Measurements from ENCODE around the gene EVI2B.
A peak's percentile ranks its signal among the peaks of the same experiment; 100 is the strongest.

EVI2B gene

DNA sequence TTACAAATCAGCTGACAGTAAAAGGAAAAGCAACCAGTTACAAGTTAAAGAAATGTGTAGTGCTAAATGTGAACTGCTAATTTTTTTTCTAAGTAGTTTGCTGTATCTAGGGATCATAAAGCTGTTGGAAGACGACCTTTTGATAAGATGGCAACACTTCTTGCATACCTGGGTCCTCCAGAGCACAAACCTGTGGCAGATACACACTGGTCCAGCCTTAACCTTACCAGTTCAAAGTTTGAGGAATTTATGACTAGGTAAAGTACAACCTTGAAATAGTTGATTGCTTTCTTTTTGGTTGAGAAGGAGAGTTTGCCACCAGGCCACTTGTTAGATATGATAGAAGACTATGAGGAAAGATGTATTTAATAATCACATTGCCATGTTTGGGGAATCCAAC is 52.3 kb downstream of the EVI2B start:
- H3K36me3 ChIP-seq (ENCODE audit: control insufficient read depth, low read length) = peaks cover 54% of the 10 kb centered on the region
- H3K9me2 ChIP-seq (replicated peaks; ENCODE audit: control insufficient read depth, low read length) = no peaks in the 10 kb centered on the region
- H3K4me3 ChIP-seq (ENCODE audit: low read length) = no peak overlapping the region
- H3K27me3 ChIP-seq (ENCODE audit: control insufficient read depth, low read length) = no peaks in the 10 kb centered on the region
- no peaks in the 10 kb centered on the region for H4K20me1 ChIP-seq (ENCODE audit: control insufficient read depth, insufficient read depth, low read depth, low read length)
- H3K9me3 ChIP-seq (ENCODE audit: control insufficient read depth, insufficient read depth, low read length) = no peaks in the 10 kb centered on the region
- peaks cover 5% of the 10 kb centered on the region for H3K4me1 ChIP-seq (ENCODE audit: control insufficient read depth, low read length)
- no peak overlapping the region for H3K27ac ChIP-seq (ENCODE audit: low read depth, low read length)
- no peaks in the 10 kb centered on the region for H3K79me2 ChIP-seq (ENCODE audit: control insufficient read depth, low read length)
- TF ChIP-seq, protein P1, sequence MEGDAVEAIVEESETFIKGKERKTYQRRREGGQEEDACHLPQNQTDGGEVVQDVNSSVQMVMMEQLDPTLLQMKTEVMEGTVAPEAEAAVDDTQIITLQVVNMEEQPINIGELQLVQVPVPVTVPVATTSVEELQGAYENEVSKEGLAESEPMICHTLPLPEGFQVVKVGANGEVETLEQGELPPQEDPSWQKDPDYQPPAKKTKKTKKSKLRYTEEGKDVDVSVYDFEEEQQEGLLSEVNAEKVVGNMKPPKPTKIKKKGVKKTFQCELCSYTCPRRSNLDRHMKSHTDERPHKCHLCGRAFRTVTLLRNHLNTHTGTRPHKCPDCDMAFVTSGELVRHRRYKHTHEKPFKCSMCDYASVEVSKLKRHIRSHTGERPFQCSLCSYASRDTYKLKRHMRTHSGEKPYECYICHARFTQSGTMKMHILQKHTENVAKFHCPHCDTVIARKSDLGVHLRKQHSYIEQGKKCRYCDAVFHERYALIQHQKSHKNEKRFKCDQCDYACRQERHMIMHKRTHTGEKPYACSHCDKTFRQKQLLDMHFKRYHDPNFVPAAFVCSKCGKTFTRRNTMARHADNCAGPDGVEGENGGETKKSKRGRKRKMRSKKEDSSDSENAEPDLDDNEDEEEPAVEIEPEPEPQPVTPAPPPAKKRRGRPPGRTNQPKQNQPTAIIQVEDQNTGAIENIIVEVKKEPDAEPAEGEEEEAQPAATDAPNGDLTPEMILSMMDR (IDR thresholded peaks at IDR 0.05; ENCODE audit: low read depth, low read length, poor library complexity, severe bottlenecking) = no peak
- TF ChIP-seq EZH2phosphoT487 (IDR thresholded peaks at IDR 0.05; ENCODE audit: borderline replicate concordance, low read length) = no peak
- no peak overlapping the region for H3K4me2 ChIP-seq (ENCODE audit: low read length)
- H3F3A ChIP-seq (ENCODE audit: control insufficient read depth, insufficient read depth) = 0 out of 2 replicates have a peak, but pooled peaks cover 4% of the 10 kb centered on the region

DNA sequence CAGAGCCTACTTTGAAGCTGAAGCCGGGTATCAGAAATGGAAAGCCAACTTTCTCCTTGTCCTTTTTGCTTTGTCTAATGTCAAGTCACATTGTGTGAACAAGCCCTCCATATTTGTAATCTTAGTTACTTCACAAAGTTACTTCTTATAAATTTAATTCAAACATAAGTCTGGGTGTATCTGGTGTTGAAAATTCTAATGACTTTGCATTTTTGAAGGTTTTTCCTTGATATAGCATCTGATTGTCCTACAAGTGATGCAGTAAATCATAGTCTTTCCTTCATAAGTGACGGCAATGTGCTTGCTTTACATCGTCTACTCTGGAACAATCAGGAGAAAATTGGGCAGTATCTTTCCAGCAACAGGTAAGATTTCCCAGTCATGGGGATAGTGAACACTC is 53.7 kb downstream of the EVI2B start:
- Histone ChIP-seq H3K36me3 (ENCODE audit: control insufficient read depth, low read length) (peaks cover 43% of the 10 kb centered on the region), H3K4me2 (ENCODE audit: low read length) (no peak overlapping the region), H3K9me2 (replicated peaks; ENCODE audit: control insufficient read depth, low read length) (no peaks in the 10 kb centered on the region), H3F3A (ENCODE audit: control insufficient read depth, insufficient read depth) (0 out of 2 replicates have a peak, but pooled peaks cover 4% of the 10 kb centered on the region), H3K79me2 (ENCODE audit: control insufficient read depth, low read length) (no peaks in the 10 kb centered on the region), H3K27me3 (ENCODE audit: control insufficient read depth, low read length) (no peaks in the 10 kb centered on the region), H3K27ac (ENCODE audit: low read depth, low read length) (no peak overlapping the region), H4K20me1 (ENCODE audit: control insufficient read depth, insufficient read depth, low read depth, low read length) (no peaks in the 10 kb centered on the region), H3K4me3 (ENCODE audit: low read length) (no peak overlapping the region), H3K4me1 (ENCODE audit: control insufficient read depth, low read length) (peaks cover 11% of the 10 kb centered on the region), H3K9me3 (ENCODE audit: control insufficient read depth, insufficient read depth, low read length) (no peaks in the 10 kb centered on the region)
- no peak for TF ChIP-seq EZH2phosphoT487 (IDR thresholded peaks at IDR 0.05; ENCODE audit: borderline replicate concordance, low read length)
- TF ChIP-seq, protein P1 (IDR thresholded peaks at IDR 0.05; ENCODE audit: low read depth, low read length, poor library complexity, severe bottlenecking) = no peak

DNA sequence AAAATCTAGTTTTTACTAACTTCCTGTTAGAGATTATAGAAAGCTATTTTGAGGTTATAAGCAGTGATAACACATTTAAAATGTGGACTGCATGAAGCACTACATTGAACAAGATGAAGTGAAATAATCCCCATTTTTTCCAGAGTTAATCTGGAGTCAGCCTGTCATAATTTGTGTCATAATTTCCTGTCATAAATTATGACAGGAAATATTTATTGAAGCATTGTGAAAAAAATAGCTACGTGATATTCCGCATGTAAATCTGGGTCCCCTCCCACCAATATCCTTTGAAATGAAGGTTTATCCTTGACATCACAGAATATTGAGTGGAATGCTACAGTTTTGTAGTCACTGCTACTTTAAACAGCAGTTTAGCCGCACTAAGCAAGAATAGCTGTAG is 56.9 kb downstream of the EVI2B start:
- Histone ChIP-seq H3K79me2 (ENCODE audit: control insufficient read depth, low read length) (no peaks in the 10 kb centered on the region), H3K27me3 (ENCODE audit: control insufficient read depth, low read length) (no peaks in the 10 kb centered on the region), H3F3A (ENCODE audit: control insufficient read depth, insufficient read depth) (0 out of 2 replicates have a peak, but pooled peaks cover 4% of the 10 kb centered on the region), H3K36me3 (ENCODE audit: control insufficient read depth, low read length) (peaks cover 46% of the 10 kb centered on the region), H3K9me2 (replicated peaks; ENCODE audit: control insufficient read depth, low read length) (no peaks in the 10 kb centered on the region), H4K20me1 (ENCODE audit: control insufficient read depth, insufficient read depth, low read depth, low read length) (no peaks in the 10 kb centered on the region), H3K4me2 (ENCODE audit: low read length) (peak overlapping the region; percentile 4), H3K4me1 (ENCODE audit: control insufficient read depth, low read length) (peaks cover 11% of the 10 kb centered on the region), H3K9me3 (ENCODE audit: control insufficient read depth, insufficient read depth, low read length) (no peaks in the 10 kb centered on the region), H3K27ac (ENCODE audit: low read depth, low read length) (no peak overlapping the region), H3K4me3 (ENCODE audit: low read length) (no peak overlapping the region; the same call in 1 of the 2 replicates)
- TF ChIP-seq EZH2phosphoT487 (IDR thresholded peaks at IDR 0.05; ENCODE audit: borderline replicate concordance, low read length) = no peak
- TF ChIP-seq, protein P1 (IDR thresholded peaks at IDR 0.05; ENCODE audit: low read depth, low read length, poor library complexity, severe bottlenecking) = no peak

Data from DOHH2 (cell line).